K562 (cell line): ENCODE data around the gene DNAH17. TPM values are rescaled to one million over a fixed set of nuclear protein-coding genes. Genes with fewer than 3 reads are reported as not detected.

Experiments
- ARHGAP35 ChIP-seq: fragments of 450-650 bp; IDR thresholded peaks from 2 replicates; pipeline ENCODE4 v1.6.1; 2018; ENCODE audit not compliant: partially characterized antibody
- ARID2 ChIP-seq: fragments of 450-650 bp; IDR thresholded peaks from 2 replicates; pipeline ENCODE4 v1.6.1; 2017; ENCODE audit warnings: antibody characterized with exemption, mild to moderate bottlenecking
- CBFA2T2 ChIP-seq: fragments of 450-650 bp; conservative IDR thresholded peaks from 2 replicates; pipeline ENCODE4 v1.6.1; 2017; ENCODE audit warnings: mild to moderate bottlenecking
- CBFA2T3 ChIP-seq: fragments of 450-650 bp; IDR thresholded peaks from 2 replicates; pipeline ENCODE4 v1.6.1; 2017
- CEBPZ ChIP-seq: fragments of 150-350 bp; IDR thresholded peaks from 2 replicates; pipeline ENCODE4 v1.6.1; 2014; ENCODE audit warnings: low read depth, mild to moderate bottlenecking, low read length, borderline replicate concordance
- EHMT2 ChIP-seq: fragments of 450-650 bp; IDR thresholded peaks from 2 replicates; pipeline ENCODE4 v1.6.1; 2018; ENCODE audit warnings: antibody characterized with exemption
- EP300 ChIP-seq: IDR thresholded peaks from 2 replicates; pipeline ENCODE4 v1.6.1; 2012; ENCODE audit warnings: low read length, improper control_type of control experiment
- HMBOX1 ChIP-seq: sonication (generic); IDR thresholded peaks from 2 replicates; pipeline ENCODE4 v1.6.1; 2016
- HMG20B ChIP-seq: fragments of 250-450 bp; sonication (Bioruptor Pico); IDR thresholded peaks from 2 replicates; pipeline ENCODE4 v1.5.0; 2021; ENCODE audit warnings: mild to moderate bottlenecking
- NCOA1 ChIP-seq: fragments of 450-650 bp; IDR thresholded peaks from 2 replicates; pipeline ENCODE4 v1.6.1; 2016; ENCODE audit warnings: low read depth
- NR2C2 ChIP-seq, 2 experiments: fragments of 200-800 bp in 1 of 2; sonication (Bioruptor generic) in 1 of 2; sonication (generic) in 1 of 2; formaldehyde crosslinking in 1 of 2; IDR thresholded peaks; 2 replicates each; pipeline versions ENCODE4 v1.6.1 to v1.8.0; 2016 to 2022; ENCODE audit warnings: mild to moderate bottlenecking in 1 of 2, missing compliant biosample characterization in 1 of 2, missing genetic modification characterization in 1 of 2, missing genetic modification reagents in 1 of 2
- POLR2H ChIP-seq: IDR thresholded peaks from 2 replicates; pipeline ENCODE4 v1.6.1; 2016; ENCODE audit warnings: missing genetic modification characterization, low read depth, mild to moderate bottlenecking, control low read depth, missing compliant biosample characterization, moderate library complexity
- RHOXF2B ChIP-seq: fragments of 250-450 bp; sonication (Bioruptor Pico); conservative IDR thresholded peaks from 2 replicates; pipeline ENCODE4 v1.5.1; 2021
- SOX6 ChIP-seq: fragments of 450-650 bp; IDR thresholded peaks from 2 replicates; pipeline ENCODE4 v1.6.1; 2014; ENCODE audit warnings: mild to moderate bottlenecking
- SREBF2 ChIP-seq: sonication (generic); formaldehyde crosslinking; IDR thresholded peaks from 2 replicates; pipeline ENCODE4 v1.4.0; 2020; ENCODE audit warnings: mild to moderate bottlenecking, missing genetic modification reagents
- ZNF184 ChIP-seq: sonication (generic); formaldehyde crosslinking; IDR thresholded peaks from 2 replicates; pipeline ENCODE4 v1.5.0; 2020; ENCODE audit warnings: missing genetic modification reagents
- ZNF274 ChIP-seq: IDR thresholded peaks from 2 replicates; pipeline ENCODE4 v1.6.1; 2011; ENCODE audit warnings: low read depth, mild to moderate bottlenecking, low read length, moderate library complexity, borderline replicate concordance
- ZNF695 ChIP-seq: fragments of 450-650 bp; formaldehyde crosslinking; IDR thresholded peaks from 2 replicates; pipeline ENCODE4 v1.4.0; 2020; ENCODE audit warnings: mild to moderate bottlenecking, moderate library complexity
- polyA plus RNA-seq, 8 experiments: library from polyadenylated mRNA; depleted of rRNA in 4 of 8; stranded (reverse) in 5 of 8; unstranded in 3 of 8; fragments of >200 nt; fragmentation: Nextera tagmentation in 2 of 8; fragmentation: Illumina TruSeq in 1 of 8; extraction: Ambion mirVana in 2 of 8; extraction: Trizol in 1 of 8; gene quantifications; 2 replicates each; pipeline versions ENCODE4 v1.2.1 to v1.2.3, GENCODE V29; 2011 to 2014; ENCODE audit warnings: inconsistent platforms in 1 of 8, missing spikeins in 1 of 8
- total RNA-seq, 7 experiments: library from RNA; depleted of rRNA in 6 of 7; stranded (reverse); fragments of >200 nt in 6 of 7; fragmentation: Illumina TruSeq in 2 of 7; extraction: Trizol in 2 of 7; gene quantifications; 2 replicates each; pipeline versions ENCODE4 v1.2.1 to v1.2.3, GENCODE V29; 2011 to 2021; ENCODE audit warnings: low replicate concordance in 1 of 7
- TF ChIP-seq, protein P1 (sequence below): sonication (generic); formaldehyde crosslinking; IDR thresholded peaks from 2 replicates; pipeline ENCODE4 v1.8.0; 2022; ENCODE audit warnings: mild to moderate bottlenecking, missing genetic modification reagents
- TF ChIP-seq, protein P2 (sequence below): sonication (generic); formaldehyde crosslinking; IDR thresholded peaks from 2 replicates; pipeline ENCODE4 v1.8.0; 2022; ENCODE audit warnings: missing genetic modification reagents, mild to moderate bottlenecking, moderate library complexity, borderline replicate concordance

Gene DNAH17
- total and polyA plus RNA-seq, 9 of the 15 experiments (the other 6 are each of a cell fraction or from before 2014, with no cell fraction given): under 0.01 to 0.06 (median 0.03) TPM; not detected in 5

DNA sequence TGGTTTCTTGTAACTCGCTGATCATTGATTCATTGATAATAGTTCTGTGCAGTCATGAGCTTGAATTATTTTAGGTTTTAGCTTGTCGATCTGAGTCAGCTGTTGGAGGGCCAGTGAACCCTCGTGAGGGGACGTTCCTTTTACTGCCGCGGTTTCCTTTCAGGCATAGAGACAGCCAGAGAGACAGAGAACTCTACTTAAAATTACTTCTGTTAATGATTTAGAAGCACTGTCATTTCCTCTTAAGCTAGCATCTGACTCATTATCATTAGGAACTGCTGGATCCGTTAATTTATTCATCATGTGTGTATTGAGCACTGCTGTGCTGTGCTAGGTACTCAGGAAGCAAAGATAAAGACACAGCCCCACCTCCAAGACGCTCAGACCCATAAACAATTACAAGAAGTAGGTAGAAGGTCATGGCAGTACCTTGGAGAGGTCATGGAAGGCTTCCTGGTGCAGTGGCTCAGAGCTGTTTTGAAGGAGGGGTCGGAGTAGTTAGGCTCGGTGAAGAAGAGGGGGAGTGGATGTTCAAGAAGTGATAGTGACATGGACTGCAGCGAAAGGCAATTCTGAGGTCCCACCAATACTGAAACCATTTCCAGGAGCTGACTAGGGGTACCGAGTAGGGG, 195.5 kb downstream of the DNAH17 start (continued):
- peak; percentile 47; the same call in 1 of the 2 replicates for TF ChIP-seq EP300
- TF ChIP-seq CBFA2T2: peak; percentile 31; the same call in 1 of the 2 replicates
- no peak for TF ChIP-seq RHOXF2B (CRISPR knock-in tag)
- TF ChIP-seq, protein P1, sequence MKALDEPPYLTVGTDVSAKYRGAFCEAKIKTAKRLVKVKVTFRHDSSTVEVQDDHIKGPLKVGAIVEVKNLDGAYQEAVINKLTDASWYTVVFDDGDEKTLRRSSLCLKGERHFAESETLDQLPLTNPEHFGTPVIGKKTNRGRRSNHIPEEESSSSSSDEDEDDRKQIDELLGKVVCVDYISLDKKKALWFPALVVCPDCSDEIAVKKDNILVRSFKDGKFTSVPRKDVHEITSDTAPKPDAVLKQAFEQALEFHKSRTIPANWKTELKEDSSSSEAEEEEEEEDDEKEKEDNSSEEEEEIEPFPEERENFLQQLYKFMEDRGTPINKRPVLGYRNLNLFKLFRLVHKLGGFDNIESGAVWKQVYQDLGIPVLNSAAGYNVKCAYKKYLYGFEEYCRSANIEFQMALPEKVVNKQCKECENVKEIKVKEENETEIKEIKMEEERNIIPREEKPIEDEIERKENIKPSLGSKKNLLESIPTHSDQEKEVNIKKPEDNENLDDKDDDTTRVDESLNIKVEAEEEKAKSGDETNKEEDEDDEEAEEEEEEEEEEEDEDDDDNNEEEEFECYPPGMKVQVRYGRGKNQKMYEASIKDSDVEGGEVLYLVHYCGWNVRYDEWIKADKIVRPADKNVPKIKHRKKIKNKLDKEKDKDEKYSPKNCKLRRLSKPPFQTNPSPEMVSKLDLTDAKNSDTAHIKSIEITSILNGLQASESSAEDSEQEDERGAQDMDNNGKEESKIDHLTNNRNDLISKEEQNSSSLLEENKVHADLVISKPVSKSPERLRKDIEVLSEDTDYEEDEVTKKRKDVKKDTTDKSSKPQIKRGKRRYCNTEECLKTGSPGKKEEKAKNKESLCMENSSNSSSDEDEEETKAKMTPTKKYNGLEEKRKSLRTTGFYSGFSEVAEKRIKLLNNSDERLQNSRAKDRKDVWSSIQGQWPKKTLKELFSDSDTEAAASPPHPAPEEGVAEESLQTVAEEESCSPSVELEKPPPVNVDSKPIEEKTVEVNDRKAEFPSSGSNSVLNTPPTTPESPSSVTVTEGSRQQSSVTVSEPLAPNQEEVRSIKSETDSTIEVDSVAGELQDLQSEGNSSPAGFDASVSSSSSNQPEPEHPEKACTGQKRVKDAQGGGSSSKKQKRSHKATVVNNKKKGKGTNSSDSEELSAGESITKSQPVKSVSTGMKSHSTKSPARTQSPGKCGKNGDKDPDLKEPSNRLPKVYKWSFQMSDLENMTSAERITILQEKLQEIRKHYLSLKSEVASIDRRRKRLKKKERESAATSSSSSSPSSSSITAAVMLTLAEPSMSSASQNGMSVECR: 0 out of 2 replicates have a peak, but pooled peaks have one; percentile 34
- TF ChIP-seq, protein P2, sequence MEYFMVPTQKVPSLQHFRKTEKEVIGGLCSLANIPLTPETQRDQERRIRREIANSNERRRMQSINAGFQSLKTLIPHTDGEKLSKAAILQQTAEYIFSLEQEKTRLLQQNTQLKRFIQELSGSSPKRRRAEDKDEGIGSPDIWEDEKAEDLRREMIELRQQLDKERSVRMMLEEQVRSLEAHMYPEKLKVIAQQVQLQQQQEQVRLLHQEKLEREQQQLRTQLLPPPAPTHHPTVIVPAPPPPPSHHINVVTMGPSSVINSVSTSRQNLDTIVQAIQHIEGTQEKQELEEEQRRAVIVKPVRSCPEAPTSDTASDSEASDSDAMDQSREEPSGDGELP: peak; percentile 21; the same call in 1 of the 2 replicates
- TF ChIP-seq NR2C2 (CRISPR knock-in tag; IDR thresholded peaks at IDR 0.05): no peak
- TF ChIP-seq NR2C2 (tag; IDR thresholded peaks at IDR 0.05): peak; percentile 34; the same call in 1 of the 2 replicates
- no peak for TF ChIP-seq ZNF274
- peak; percentile 94 for TF ChIP-seq EHMT2
- no peak for TF ChIP-seq ARID2
- TF ChIP-seq SOX6: peak; percentile 64; the same call in 1 of the 2 replicates
- no peak for TF ChIP-seq SREBF2 (CRISPR knock-in tag)
- TF ChIP-seq NCOA1: 0 out of 2 replicates have a peak, but pooled peaks have one; percentile 15
- TF ChIP-seq ZNF184 (CRISPR knock-in tag): no peak
- TF ChIP-seq CEBPZ: no peak
- no peak for TF ChIP-seq HMG20B (CRISPR knock-in tag)
- no peak for TF ChIP-seq ZNF695 (CRISPR knock-in tag)
- TF ChIP-seq ARHGAP35: no peak
- TF ChIP-seq CBFA2T3: peak; percentile 70
- TF ChIP-seq HMBOX1: peak; percentile 63
- no peak for TF ChIP-seq POLR2H (tag)
